NCI-H345 treated with DMSO at 0.1 percent for 48 hours (cell line): ENCODE data around the gene FGD5.

Experiments
- DNase-seq: peaks from one replicate; lab custom pipeline; 2025; ENCODE audit not compliant: unreplicated experiment; lab: John Stamatoyannopoulos, UW

The FGD5 gene

GRCh38 chr3:14818804-14819500, at the start of gene FGD5:
FGD5 (plus strand) TSS chr3:14818962; CDS start chr3:14819072, 110 bp downstream.
- no peak for DNase-seq

GRCh38 chr3:14769544-14770325, 49.0 kb upstream of the FGD5 start:
- no peak for DNase-seq

GRCh38 chr3:14770591-14770990, 48.2 kb upstream of the FGD5 start:
- no peak for DNase-seq

GRCh38 chr3:14771593-14772497, 46.9 kb upstream of the FGD5 start:
- DNase-seq = no peak

- no peak for DNase-seq
These were observed 46.1 kb upstream of the FGD5 start for GRCh38 chr3:14772533-14773138.

- DNase-seq = no peak
These were observed 45.5 kb upstream of the FGD5 start for GRCh38 chr3:14773281-14773680.

GRCh38 chr3:14773691-14774128, 45.1 kb upstream of the FGD5 start:
- DNase-seq = no peak

- no peak for DNase-seq
These were observed 44.3 kb upstream of the FGD5 start for GRCh38 chr3:14774431-14774830.

GRCh38 chr3:14775011-14775410, 43.8 kb upstream of the FGD5 start:
- DNase-seq = no peak

GRCh38 chr3:14775563-14775962, 43.2 kb upstream of the FGD5 start:
- no peak for DNase-seq

- no peak for DNase-seq
These were observed 39.6 kb upstream of the FGD5 start for GRCh38 chr3:14779069-14779685.

- DNase-seq = no peak
These were observed 37.7 kb upstream of the FGD5 start for GRCh38 chr3:14780927-14781507.

GRCh38 chr3:14783480-14784086, 35.2 kb upstream of the FGD5 start:
- no peak for DNase-seq

- peak; percentile 11 for DNase-seq
These were observed 34.6 kb upstream of the FGD5 start for GRCh38 chr3:14784087-14784681.

GRCh38 chr3:14785207-14786155, 33.3 kb upstream of the FGD5 start:
- no peak for DNase-seq

GRCh38 chr3:14786369-14786768, 32.4 kb upstream of the FGD5 start:
- DNase-seq = no peak

GRCh38 chr3:14787630-14788029, 31.1 kb upstream of the FGD5 start:
- no peak for DNase-seq

- no peak for DNase-seq
These were observed 30.1 kb upstream of the FGD5 start for GRCh38 chr3:14788644-14789043.
